Omental fat pad (tissue), 4 donors: ENCODE data around the gene SCNM1. TPM values are rescaled to one million over a fixed set of nuclear protein-coding genes. Genes with fewer than 3 reads are reported as not detected.

Experiments
- ATAC-seq: fragments of 150-250 bp; one replicate; pipeline ENCODE4 v1.9.1; 2016; ENCODE audit warnings: mild to moderate bottlenecking, moderate library complexity; ENCODE audit not compliant: low FRiP score
- DNase-seq: peaks from one replicate; pipeline ENCODE4 v3.0.0-alpha.2; 2019; ENCODE audit warnings: low spot score
- total RNA-seq, 4 donors: library from RNA; depleted of rRNA; stranded (reverse); fragments of >200 nt; gene quantifications; one replicate each; pipeline ENCODE4 v1.1.0, GENCODE V29; 2016
- TF ChIP-seq, protein P1 (sequence below), 3 donors: fragments of 450-650 bp; IDR thresholded peaks; one replicate each; pipeline ENCODE4 v1.5.1; 2016 to 2017; ENCODE audit warnings: antibody characterized with exemption in 3 of 3, mild to moderate bottlenecking in 3 of 3, moderate library complexity in 2 of 3

Gene SCNM1
- total RNA-seq, 4 donors from 2014 or later: 12.0 to 24.7 (median 20.7) TPM

DNA sequence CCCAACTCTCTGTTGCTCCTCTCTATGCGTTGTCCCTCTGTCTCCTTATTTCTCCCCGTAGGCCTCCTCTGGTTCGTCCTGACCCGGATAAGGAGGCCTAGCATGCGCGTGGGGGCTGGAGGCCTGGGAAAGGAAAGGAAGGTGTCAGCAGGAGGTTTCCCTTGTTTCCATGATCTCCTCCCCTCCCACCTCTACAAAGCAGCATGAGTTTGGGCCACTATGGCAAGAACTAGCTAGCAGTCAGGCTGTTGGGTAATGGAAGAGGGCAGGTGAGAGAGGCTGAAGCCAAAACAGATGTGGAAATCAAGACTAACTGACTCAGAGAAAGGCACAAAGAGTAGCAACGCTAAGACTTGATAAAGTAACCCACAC, 18.8 kb upstream of the SCNM1 start:
- DNase-seq (no peak), ATAC-seq (peak; percentile 33)
- TF ChIP-seq, protein P1, sequence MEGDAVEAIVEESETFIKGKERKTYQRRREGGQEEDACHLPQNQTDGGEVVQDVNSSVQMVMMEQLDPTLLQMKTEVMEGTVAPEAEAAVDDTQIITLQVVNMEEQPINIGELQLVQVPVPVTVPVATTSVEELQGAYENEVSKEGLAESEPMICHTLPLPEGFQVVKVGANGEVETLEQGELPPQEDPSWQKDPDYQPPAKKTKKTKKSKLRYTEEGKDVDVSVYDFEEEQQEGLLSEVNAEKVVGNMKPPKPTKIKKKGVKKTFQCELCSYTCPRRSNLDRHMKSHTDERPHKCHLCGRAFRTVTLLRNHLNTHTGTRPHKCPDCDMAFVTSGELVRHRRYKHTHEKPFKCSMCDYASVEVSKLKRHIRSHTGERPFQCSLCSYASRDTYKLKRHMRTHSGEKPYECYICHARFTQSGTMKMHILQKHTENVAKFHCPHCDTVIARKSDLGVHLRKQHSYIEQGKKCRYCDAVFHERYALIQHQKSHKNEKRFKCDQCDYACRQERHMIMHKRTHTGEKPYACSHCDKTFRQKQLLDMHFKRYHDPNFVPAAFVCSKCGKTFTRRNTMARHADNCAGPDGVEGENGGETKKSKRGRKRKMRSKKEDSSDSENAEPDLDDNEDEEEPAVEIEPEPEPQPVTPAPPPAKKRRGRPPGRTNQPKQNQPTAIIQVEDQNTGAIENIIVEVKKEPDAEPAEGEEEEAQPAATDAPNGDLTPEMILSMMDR (IDR thresholded peaks at IDR 0.05): no peak

DNA sequence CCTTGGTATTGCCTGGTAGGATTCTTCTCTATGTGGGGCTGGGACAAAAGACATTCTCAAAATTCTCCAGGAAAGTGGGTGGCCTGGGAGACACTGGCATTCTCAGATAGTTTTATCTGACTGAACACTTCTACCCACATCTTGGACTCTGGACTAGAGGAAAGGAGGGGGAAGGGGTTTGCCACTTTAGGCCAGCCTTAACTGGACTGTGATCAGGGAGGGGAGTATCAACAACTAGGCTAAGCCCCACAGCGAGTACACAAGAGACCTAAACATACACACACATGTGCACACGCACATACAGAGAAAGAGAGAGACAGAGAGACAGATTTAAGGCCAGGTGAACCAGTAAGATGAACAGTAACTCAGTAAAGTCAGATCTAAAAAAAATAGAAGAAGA, 18.3 kb upstream of the SCNM1 start:
- TF ChIP-seq, protein P1 (IDR thresholded peaks at IDR 0.05): no peak
- DNase-seq (no peak), ATAC-seq (no peak)

DNA sequence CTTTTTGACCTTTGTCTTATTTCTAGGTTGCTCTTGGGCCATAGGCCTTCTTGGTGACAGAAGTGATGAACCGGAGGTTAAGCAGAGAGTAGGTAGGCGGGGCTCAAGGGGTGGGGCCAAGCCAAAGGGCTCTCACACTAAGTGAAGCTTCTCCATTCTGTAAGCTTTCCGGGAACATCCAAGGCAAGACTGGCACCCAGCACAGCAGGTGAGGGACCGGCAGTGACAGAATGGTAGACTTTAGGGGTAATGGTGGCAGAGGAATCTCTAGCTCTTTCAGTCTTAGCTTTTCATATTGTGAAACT, 9.5 kb upstream of the SCNM1 start, which contains the start of gene TNFAIP8L2:
TNFAIP8L2 (plus strand) TSS at position 135 of the 305 bp plus-strand sequence. CDS start 2,049 bp downstream, outside the sequence.
- TF ChIP-seq, protein P1 (IDR thresholded peaks at IDR 0.05): no peak
- no peak for DNase-seq
- ATAC-seq: no peak

DNA sequence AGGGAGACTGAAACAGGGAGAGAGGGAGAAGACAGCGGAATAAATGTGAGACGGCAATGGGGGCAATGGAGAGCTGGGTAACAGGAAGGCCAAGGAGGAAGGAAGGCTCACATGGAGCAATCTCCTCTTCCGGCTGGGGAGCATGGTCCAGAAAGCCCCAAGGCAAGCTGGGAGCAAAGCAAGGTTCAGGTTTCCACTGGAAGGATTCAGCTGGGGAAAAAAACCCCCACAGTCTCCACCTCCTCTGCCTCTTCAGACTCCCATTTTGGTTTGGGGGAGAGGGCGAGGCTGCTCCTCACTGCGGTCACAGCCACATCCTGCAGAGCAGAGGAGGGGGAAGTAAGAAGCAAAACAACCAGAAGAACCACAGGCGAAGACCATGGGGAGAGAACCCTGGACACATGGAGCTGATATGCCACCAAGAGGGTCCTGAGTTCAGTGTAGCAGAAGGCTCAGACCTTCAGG, 8.8 kb upstream of the SCNM1 start:
- TF ChIP-seq, protein P1 (IDR thresholded peaks at IDR 0.05): no peak
- ATAC-seq (no peak), DNase-seq (no peak)

DNA sequence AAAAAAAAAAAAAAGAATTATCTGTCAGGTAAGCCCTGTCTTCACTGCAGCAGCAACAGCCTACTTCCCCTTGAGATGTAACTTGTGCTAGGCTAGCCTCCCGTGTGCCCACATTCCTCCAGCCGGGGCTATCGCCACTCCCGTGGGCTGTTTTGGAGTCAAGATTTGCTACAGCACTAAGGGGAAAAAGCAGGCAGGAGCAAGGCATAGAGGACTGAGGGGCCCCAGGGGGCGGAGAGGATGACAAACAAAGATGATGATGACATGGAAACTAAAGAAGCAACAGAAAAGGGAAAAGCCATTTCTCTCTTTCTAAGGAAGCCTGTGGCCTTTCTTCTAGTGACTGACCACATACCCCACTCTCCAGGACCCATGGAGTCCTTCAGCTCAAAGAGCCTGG, 7.6 kb upstream of the SCNM1 start:
- ATAC-seq: no peak
- TF ChIP-seq, protein P1 (IDR thresholded peaks at IDR 0.05): no peak
- no peak for DNase-seq

DNA sequence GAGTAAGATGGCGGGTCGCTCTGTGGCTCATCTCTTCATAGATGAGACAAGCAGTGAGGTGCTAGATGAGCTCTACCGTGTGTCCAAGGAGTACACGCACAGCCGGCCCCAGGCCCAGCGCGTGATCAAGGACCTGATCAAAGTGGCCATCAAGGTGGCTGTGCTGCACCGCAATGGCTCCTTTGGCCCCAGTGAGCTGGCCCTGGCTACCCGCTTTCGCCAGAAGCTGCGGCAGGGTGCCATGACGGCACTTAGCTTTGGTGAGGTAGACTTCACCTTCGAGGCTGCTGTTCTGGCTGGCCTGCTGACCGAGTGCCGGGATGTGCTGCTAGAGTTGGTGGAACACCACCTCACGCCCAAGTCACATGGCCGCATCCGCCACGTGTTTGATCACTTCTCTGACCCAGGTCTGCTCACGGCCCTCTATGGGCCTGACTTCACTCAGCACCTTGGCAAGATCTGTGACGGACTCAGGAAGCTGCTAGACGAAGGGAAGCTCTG, 7.1 kb upstream of the SCNM1 start:
- DNase-seq: no peak
- TF ChIP-seq, protein P1 (IDR thresholded peaks at IDR 0.05): no peak
- ATAC-seq: peak; percentile 28

DNA sequence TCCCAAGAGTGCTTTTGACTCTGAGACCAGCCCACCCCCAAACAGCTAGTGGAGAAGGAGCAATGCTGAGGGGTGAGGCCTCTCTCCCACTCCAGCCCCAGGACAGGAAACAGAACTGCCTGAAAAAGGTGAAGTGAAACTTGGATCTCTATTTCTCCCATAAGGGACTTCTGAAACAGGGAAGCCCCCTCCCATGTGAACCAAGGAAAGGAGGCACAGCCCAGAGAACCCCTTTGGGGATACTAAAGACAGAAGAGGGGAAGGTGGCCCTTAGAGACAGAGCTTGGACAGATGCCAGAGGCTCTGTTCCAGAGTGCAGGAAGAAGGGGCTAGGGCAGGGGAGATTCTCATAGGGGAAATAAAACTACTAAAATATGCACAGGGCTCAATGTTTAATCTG, 6.6 kb upstream of the SCNM1 start:
- TF ChIP-seq, protein P1 (IDR thresholded peaks at IDR 0.05): no peak
- no peak for ATAC-seq

More for the DNA sequence above, 6.6 kb upstream of the SCNM1 start:
- DNase-seq: no peak
